ENCODE measurements around the gene CBLB. TPM values are rescaled to one million over a fixed set of nuclear protein-coding genes. Genes with fewer than 3 reads are reported as not detected.

The CBLB gene
- total and polyA plus RNA-seq, 8 donors = 5.3 to 23.3 (median 10.4) TPM

GRCh38 chr3:105845488-105845887 is 23.3 kb downstream of the CBLB start:
- no peaks in the 10 kb centered on the region for H3K9me3 ChIP-seq
- DNase-seq = no peak
- H3K27ac ChIP-seq = no peak overlapping the region
- H3K4me3 ChIP-seq = no peak overlapping the region
- no peaks in the 10 kb centered on the region for H3K36me3 ChIP-seq
- TF ChIP-seq, protein P1, sequence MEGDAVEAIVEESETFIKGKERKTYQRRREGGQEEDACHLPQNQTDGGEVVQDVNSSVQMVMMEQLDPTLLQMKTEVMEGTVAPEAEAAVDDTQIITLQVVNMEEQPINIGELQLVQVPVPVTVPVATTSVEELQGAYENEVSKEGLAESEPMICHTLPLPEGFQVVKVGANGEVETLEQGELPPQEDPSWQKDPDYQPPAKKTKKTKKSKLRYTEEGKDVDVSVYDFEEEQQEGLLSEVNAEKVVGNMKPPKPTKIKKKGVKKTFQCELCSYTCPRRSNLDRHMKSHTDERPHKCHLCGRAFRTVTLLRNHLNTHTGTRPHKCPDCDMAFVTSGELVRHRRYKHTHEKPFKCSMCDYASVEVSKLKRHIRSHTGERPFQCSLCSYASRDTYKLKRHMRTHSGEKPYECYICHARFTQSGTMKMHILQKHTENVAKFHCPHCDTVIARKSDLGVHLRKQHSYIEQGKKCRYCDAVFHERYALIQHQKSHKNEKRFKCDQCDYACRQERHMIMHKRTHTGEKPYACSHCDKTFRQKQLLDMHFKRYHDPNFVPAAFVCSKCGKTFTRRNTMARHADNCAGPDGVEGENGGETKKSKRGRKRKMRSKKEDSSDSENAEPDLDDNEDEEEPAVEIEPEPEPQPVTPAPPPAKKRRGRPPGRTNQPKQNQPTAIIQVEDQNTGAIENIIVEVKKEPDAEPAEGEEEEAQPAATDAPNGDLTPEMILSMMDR (IDR thresholded peaks at IDR 0.05) = no peak
- H3K27me3 ChIP-seq = no peaks in the 10 kb centered on the region
- FAIRE-seq = no peak
- ATAC-seq = peak in 2 of 4 donors; percentile 27 to 59
- 35 to 59% methylated on average over 1 of the region's 1 CpG for WGBS, 2 donors
- peaks cover 0 to 18% (median 3%) of the 10 kb centered on the region in 3 donors for H3K4me1 ChIP-seq
- intact Hi-C loops (cut with DNase I) = no loop called here

GRCh38 chr3:105844704-105845103 is 24.1 kb downstream of the CBLB start:
- ATAC-seq (no peak), DNase-seq (no peak), FAIRE-seq (no peak)
- H3K27ac ChIP-seq = no peak overlapping the region
- TF ChIP-seq, protein P1 (IDR thresholded peaks at IDR 0.05) = no peak
- peaks cover 0 to 18% (median 3%) of the 10 kb centered on the region in 3 donors for H3K4me1 ChIP-seq
- no peaks in the 10 kb centered on the region for H3K36me3 ChIP-seq
- H3K27me3 ChIP-seq = no peaks in the 10 kb centered on the region
- intact Hi-C loops (cut with DNase I) = no loop called here
- no peak overlapping the region for H3K4me3 ChIP-seq
- H3K9me3 ChIP-seq = no peaks in the 10 kb centered on the region

DNA sequence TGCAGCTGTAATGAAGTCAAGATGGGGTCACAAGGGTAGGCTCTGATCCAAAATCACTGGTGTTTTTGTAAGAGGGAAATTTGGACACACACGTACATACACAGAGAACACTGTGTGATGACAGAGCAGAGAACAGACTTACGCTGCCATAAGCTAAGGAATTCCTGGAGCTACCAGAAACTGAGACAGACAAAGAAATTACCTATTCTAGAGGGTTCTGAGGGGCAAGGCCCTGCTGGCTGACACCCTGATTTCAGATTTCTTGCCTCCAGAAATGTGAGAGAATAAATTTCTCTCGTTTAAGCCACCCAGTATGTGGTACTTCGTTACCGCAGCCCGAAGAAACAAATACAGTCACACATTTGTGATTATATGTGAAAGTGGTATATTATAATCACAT is 24.8 kb downstream of the CBLB start:
- DNase-seq = no peak
- Histone ChIP-seq H3K4me1 (peaks cover 0 to 18% (median 3%) of the 10 kb centered on the region in 3 donors), H3K27me3 (no peaks in the 10 kb centered on the region), H3K9me3 (no peaks in the 10 kb centered on the region), H3K4me3 (no peak overlapping the region), H3K36me3 (no peaks in the 10 kb centered on the region), H3K27ac (no peak overlapping the region)
- no peak for ATAC-seq
- no peak for FAIRE-seq
- TF ChIP-seq, protein P1 (IDR thresholded peaks at IDR 0.05) = no peak
- intact Hi-C loops (cut with DNase I) = no loop called here
- 80 to 85% methylated on average over 6 of the region's 6 CpGs for WGBS, 2 donors

DNA sequence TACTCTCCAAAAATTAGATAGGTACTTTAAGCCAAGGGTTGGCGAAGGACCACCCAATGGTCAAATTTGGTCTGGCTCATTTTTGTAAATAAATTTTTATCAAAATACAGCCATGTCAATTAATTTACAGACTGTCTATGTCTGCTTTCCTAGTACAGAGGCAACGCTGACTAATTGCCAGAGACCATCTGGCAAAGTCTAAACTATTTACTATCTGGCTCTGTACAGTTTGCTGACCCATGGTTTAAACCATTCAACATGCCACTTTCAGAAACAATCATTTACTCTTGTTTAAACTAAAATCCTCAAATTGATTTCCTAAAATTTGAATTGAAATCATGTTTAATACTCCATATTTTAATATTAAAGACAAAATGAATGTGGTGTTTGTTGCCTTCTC is 25.9 kb downstream of the CBLB start:
- peak in 3 of 4 donors; percentile 58 to 67 (median 62) for ATAC-seq
- WGBS, 2 donors = 63 to 71% methylated on average over 2 of the region's 2 CpGs

DNA sequence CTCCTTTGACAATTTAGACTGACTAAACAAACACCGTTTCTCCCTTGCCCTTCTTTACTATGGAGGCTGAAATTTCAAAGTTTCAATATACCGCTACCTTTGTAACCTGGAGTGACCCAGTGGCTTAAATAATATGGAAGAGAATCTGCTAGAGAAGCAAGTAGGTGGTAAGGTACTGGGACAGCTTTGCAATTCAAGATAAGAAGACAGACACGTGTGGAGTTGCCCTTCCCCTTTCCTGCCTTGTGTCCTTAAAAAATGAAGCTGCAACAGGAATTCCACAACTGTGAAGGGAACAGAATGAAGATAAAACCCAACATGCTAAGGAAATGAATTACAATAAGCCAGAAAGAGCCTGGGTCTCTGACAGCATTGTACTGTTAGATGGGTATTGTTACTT is 26.4 kb downstream of the CBLB start:
- FAIRE-seq (no peak), ATAC-seq (no peak), DNase-seq (no peak)
- TF ChIP-seq, protein P1 (IDR thresholded peaks at IDR 0.05) = no peak
- H3K4me3 ChIP-seq = no peak overlapping the region
- peaks cover 0 to 18% (median 3%) of the 10 kb centered on the region in 3 donors for H3K4me1 ChIP-seq
- H3K9me3 ChIP-seq = no peaks in the 10 kb centered on the region
- intact Hi-C loops (cut with DNase I) = no loop called here
- H3K27ac ChIP-seq = no peak overlapping the region
- 81 to 84% methylated on average over 3 of the region's 3 CpGs for WGBS, 2 donors
- no peaks in the 10 kb centered on the region for H3K27me3 ChIP-seq
- no peaks in the 10 kb centered on the region for H3K36me3 ChIP-seq

More for the DNA sequence above, 25.9 kb downstream of the CBLB start:
- DNase-seq (no peak), FAIRE-seq (no peak)
- intact Hi-C loops (cut with DNase I) = no loop called here
- H3K9me3 ChIP-seq = no peaks in the 10 kb centered on the region
- H3K27ac ChIP-seq = no peak overlapping the region
- H3K4me3 ChIP-seq = no peak overlapping the region
- H3K27me3 ChIP-seq = no peaks in the 10 kb centered on the region
- TF ChIP-seq, protein P1 (IDR thresholded peaks at IDR 0.05) = no peak
- H3K36me3 ChIP-seq = no peaks in the 10 kb centered on the region
- H3K4me1 ChIP-seq = peaks cover 0 to 18% (median 3%) of the 10 kb centered on the region in 3 donors
